ENCODE measurements around the gene AFTPH.

DNA sequence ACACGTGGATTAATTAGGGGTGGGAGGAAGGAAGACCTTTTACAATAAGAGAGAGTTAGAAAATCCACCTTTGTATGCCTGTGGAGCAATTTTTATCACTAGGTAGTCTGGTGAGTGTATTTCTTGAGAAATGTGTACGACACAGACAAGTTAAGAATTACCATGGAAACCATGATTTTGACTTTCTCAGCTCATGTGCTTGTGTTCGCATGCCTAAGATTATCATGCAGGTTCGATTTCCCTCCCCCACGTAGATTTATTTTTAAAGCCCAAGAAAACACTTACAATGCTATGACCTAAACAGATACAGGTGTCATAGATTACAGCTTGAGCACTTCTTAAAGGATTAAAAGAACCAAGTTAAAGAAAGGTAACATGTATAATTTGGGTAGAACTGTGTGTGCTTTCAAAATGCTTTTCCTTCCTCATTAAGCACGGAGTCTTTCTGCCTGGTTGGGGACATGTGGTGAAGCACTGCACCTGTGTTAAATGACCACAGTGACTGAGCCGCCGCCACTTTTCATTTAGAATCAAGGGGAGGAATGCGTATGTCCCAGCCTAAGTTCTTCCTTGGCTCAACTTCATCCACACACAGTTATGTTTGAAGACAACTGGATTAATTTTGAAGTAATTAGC is 113.0 kb downstream of the AFTPH start:
- TF ChIP-seq CTCF (IDR thresholded peaks at IDR 0.05; ENCODE audit: insufficient read depth, low read length, poor library complexity, severe bottlenecking), result no peak
- TF ChIP-seq EZH2phosphoT487 (conservative IDR thresholded peaks at IDR 0.05; ENCODE audit: low read length), result no peak
